Stomach smooth muscle (tissue), 2 donors: ENCODE data around the gene FEV.

Source experiments
- H3K27ac ChIP-seq: one replicate; pipeline ENCODE4 v1.7.0; 2013; ENCODE audit warnings: mild to moderate bottlenecking, low read length, inconsistent platforms
- H3K27me3 ChIP-seq, 2 donors: one replicate each; pipeline ENCODE4 v1.7.0; 2013; ENCODE audit warnings: low read length in 2 of 2; ENCODE audit not compliant: insufficient read depth in 2 of 2, control insufficient read depth in 1 of 2
- H3K36me3 ChIP-seq, 2 donors: one replicate each; pipeline ENCODE4 v1.7.0; 2013; ENCODE audit warnings: low read length in 2 of 2; ENCODE audit not compliant: control insufficient read depth in 2 of 2, insufficient read depth in 2 of 2
- H3K4me1 ChIP-seq: one replicate; pipeline ENCODE4 v1.7.0; 2013; ENCODE audit warnings: low read length; ENCODE audit not compliant: control insufficient read depth, insufficient read depth
- H3K4me3 ChIP-seq, 2 donors: one replicate each; pipeline ENCODE4 v1.7.0; 2013; ENCODE audit warnings: low read length in 2 of 2
- H3K9ac ChIP-seq, 2 donors: one replicate each; pipeline ENCODE4 v1.7.0; 2013; ENCODE audit warnings: low read length in 2 of 2, mild to moderate bottlenecking in 1 of 2
- H3K9me3 ChIP-seq, 2 donors: one replicate each; pipeline ENCODE4 v1.7.0; 2013; ENCODE audit warnings: low read length in 2 of 2; ENCODE audit not compliant: control insufficient read depth in 2 of 2
- donor health status: healthy.
- donor health status: Pancreatic carcinoma.

FEV gene

GRCh38 chr2:218992703-218993344 lies 7.8 kb upstream of the FEV start:
- Histone ChIP-seq H3K4me1 (peaks cover 24% of the 10 kb centered on the region), H3K36me3 (no peaks in the 10 kb centered on the region), H3K27ac (no peak overlapping the region), H3K9ac (no peak overlapping the region), H3K27me3 (peaks cover 82 to 84% of the 10 kb centered on the region in 2 donors), H3K9me3 (no peaks in the 10 kb centered on the region), H3K4me3 (peak overlapping the region; percentile 40 to 69)

DNA sequence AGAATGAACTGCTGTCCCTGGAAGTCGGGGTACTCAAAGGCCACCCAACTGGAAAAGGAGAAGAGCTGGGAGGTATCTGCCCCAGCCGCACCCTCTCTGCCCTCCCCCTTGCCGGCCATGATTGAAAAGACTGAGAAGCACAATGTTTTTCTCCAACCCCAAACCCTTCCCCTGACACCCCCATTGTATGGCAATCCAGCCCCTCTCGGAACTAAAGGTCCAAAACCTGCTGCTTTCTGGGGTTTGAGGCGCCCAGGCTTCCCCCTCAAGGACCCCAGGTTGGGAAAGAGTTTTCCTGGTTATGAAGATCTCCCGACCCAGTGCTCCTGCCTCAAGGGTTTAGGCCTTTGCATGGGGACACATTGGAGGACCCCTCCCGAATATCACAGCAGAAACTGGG lies 7.2 kb upstream of the FEV start:
- H3K27ac ChIP-seq, result no peak overlapping the region
- H3K9ac ChIP-seq, result no peak overlapping the region
- no peak overlapping the region for H3K4me3 ChIP-seq
- H3K27me3 ChIP-seq, result peaks cover 86 to 89% of the 10 kb centered on the region in 2 donors
- H3K36me3 ChIP-seq, result no peaks in the 10 kb centered on the region
- H3K9me3 ChIP-seq, result no peaks in the 10 kb centered on the region
- H3K4me1 ChIP-seq, result peaks cover 24% of the 10 kb centered on the region

GRCh38 chr2:218991674-218992168 lies 6.7 kb upstream of the FEV start:
- Histone ChIP-seq H3K9me3 (no peaks in the 10 kb centered on the region), H3K27me3 (peaks cover 89 to 93% of the 10 kb centered on the region in 2 donors), H3K36me3 (no peaks in the 10 kb centered on the region), H3K4me3 (no peak overlapping the region), H3K9ac (no peak overlapping the region), H3K4me1 (peaks cover 24% of the 10 kb centered on the region), H3K27ac (no peak overlapping the region)

GRCh38 chr2:218990612-218991011 lies 5.6 kb upstream of the FEV start:
- Histone ChIP-seq H3K9me3 (no peaks in the 10 kb centered on the region), H3K4me3 (no peak overlapping the region), H3K27ac (no peak overlapping the region), H3K9ac (no peak overlapping the region), H3K27me3 (peaks cover 93 to 94% of the 10 kb centered on the region in 2 donors), H3K4me1 (peaks cover 18% of the 10 kb centered on the region), H3K36me3 (no peaks in the 10 kb centered on the region)

DNA sequence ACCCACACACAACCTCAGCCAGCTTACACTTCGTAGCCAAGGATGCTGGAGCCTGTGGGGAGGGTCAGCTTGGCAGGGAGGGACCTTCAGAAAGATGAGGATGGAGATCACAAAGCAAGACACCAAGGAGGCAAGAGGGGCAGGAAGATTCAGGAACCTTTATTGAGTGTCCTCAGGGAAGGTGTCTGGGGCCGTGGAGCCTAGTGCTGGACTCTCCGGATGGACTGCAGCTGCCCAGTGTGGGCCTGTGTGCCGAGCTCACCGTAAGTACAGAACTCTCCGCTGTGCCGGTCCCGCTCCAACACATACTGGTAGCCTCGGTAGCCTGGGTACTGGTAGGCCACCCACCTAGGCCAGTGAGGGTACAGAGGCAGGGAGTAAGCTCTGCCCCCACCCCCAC lies 5.1 kb upstream of the FEV start:
- Histone ChIP-seq H3K27ac (no peak overlapping the region), H3K27me3 (peaks cover 87 to 89% of the 10 kb centered on the region in 2 donors), H3K9ac (no peak overlapping the region), H3K36me3 (no peaks in the 10 kb centered on the region), H3K4me1 (peaks cover 22% of the 10 kb centered on the region), H3K4me3 (no peak overlapping the region), H3K9me3 (no peaks in the 10 kb centered on the region)

DNA sequence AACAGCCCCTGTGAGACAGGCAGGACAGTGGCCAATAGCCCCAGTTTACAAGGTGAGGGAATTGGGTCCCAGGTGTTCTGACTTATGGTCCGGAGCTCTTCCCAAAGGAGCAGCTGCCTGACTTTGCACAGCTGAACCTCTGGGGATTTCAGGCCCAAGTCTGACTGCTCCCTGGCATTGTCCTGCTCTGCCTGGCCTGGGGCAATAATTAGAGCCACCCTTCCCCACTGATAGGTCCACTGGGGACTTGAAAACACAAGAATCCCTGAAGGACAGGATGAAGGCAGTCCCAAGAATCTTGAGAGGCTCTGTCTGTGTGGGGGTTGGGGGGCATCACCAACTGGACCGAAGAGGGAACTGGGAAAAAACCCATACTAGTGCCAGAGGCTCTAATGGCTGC lies 3.7 kb upstream of the FEV start:
- H3K9ac ChIP-seq, result no peak overlapping the region
- H3K4me3 ChIP-seq, result no peak overlapping the region
- peaks cover 88 to 89% of the 10 kb centered on the region in 2 donors for H3K27me3 ChIP-seq
- H3K36me3 ChIP-seq, result no peaks in the 10 kb centered on the region
- H3K27ac ChIP-seq, result no peak overlapping the region
- H3K4me1 ChIP-seq, result peaks cover 28% of the 10 kb centered on the region
- H3K9me3 ChIP-seq, result no peaks in the 10 kb centered on the region

DNA sequence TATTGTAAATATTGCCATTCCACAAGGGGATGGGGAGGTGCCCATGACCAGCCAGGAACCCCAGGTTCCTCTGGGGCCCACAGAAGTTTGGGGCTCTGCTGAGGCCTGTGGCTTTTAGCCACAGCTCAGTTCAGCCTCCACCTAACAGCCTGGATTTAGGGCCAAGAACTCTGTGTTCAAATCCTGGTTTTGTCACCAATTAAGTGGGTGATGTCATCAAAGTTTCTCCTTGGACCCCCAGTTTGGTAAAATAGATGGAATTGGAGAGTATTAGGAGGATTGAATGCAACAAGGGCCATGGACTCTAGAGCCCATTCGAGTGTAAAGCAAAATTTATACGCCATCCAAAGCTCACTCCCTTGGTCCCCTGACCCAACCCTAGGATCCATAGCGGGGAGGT lies 3.2 kb upstream of the FEV start:
- H3K9ac ChIP-seq, result no peak overlapping the region
- H3K27ac ChIP-seq, result no peak overlapping the region
- peaks cover 88 to 90% of the 10 kb centered on the region in 2 donors for H3K27me3 ChIP-seq

DNA sequence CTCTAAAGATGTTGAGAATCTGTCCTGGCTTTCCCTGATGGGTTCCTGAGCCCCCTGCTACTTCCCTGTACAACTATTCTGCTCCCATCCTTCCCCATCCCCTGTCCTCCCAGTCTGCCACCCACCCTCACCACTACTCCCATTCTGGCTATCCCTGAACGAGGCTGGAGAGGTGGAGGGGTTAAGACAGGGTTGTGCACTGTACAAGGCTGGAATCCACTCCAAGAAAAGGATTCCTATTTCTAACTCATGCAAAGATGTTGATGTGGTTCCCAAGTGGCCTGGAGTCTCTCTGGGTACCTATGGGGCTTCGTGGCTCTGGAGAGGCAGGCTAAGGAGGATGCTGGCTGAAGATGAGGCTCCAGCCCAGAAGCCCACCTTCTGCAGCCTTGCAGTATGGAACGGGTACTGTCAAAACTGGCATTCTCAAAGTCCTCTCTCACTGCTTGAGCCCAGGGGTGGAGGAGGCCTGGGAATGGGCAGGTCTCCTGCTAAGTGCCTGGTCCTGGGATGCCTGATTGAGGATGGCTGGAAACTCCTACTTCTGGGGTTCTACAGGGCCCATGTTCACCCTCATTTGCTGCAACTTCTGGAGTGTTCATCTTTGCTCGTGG lies 1.3 kb upstream of the FEV start:
- Histone ChIP-seq H3K27me3 (peaks cover 86 to 88% of the 10 kb centered on the region in 2 donors), H3K9me3 (no peaks in the 10 kb centered on the region), H3K4me1 (peaks cover 33% of the 10 kb centered on the region), H3K9ac (no peak overlapping the region), H3K4me3 (no peak overlapping the region), H3K27ac (no peak overlapping the region), H3K36me3 (no peaks in the 10 kb centered on the region)

More for the DNA sequence above, 3.2 kb upstream of the FEV start:
- Histone ChIP-seq H3K9me3 (no peaks in the 10 kb centered on the region), H3K4me1 (peaks cover 23% of the 10 kb centered on the region), H3K36me3 (no peaks in the 10 kb centered on the region), H3K4me3 (no peak overlapping the region)

DNA sequence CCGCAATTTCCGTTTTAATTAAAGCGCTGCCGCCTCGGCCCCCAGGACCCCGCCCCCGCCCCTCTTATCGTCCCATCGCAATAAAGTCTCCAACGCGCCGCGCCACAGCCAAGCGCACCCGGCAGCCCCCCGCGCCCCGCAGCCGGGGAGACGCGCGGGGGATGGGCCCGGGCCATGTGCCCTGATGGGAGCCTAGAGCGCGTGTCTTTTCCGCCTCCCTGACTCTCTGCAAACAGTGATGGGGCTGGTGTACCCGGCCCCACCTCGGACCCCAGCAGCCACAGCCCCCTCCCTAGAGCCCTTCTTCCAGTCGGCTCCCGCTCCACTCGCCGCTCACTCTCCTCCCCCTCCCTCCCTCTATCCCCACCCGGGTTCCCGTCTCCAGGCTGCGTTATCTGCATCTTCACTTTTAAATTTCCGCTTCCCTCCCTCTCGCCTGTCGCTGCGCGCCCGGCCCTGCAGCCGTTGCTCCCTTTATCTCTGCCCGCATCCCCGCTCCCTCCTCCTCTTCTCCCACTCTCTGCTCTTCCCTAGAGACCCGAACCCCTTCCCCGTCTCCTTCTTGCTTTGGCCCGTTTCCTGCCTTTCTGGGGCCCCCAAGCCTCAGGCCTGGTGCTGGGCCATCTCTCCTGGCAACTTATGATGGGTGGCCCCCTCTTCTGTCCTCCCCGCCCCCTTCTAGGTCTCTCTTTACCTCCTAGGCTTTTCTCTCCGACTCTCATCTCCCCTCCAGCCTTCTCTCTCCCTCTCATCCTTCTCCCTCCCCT lies 524 bp upstream of the FEV start:
- H3K9ac ChIP-seq, result no peak overlapping the region
- H3K27me3 ChIP-seq, result peaks cover 84 to 88% of the 10 kb centered on the region in 2 donors
- H3K9me3 ChIP-seq, result no peaks in the 10 kb centered on the region
- no peak overlapping the region for H3K4me3 ChIP-seq
- peaks cover 39% of the 10 kb centered on the region for H3K4me1 ChIP-seq
- H3K36me3 ChIP-seq, result no peaks in the 10 kb centered on the region
- no peak overlapping the region for H3K27ac ChIP-seq

GRCh38 chr2:218984239-218985020 lies 554 bp downstream of the FEV start:
- H3K4me3 ChIP-seq, result peak overlapping the region; percentile 26 to 49
- H3K9ac ChIP-seq, result no peak overlapping the region
- peaks cover 83 to 87% of the 10 kb centered on the region in 2 donors for H3K27me3 ChIP-seq
- peaks cover 43% of the 10 kb centered on the region for H3K4me1 ChIP-seq
- no peak overlapping the region for H3K27ac ChIP-seq
- H3K9me3 ChIP-seq, result no peaks in the 10 kb centered on the region
- no peaks in the 10 kb centered on the region for H3K36me3 ChIP-seq
